Kidney epithelial cell (primary cell): Measurements from ENCODE around the gene RAD51B. TPM values are rescaled to one million over a fixed set of nuclear protein-coding genes. Genes with fewer than 3 reads are reported as not detected.

Source experiments
- DNase-seq: peaks from one replicate; pipeline ENCODE4 v3.0.0-alpha.2; 2010; ENCODE audit warnings: low read depth
- H3K27me3 ChIP-seq: 2 replicates; pipeline ENCODE4 v1.6.0; 2011; ENCODE audit warnings: low read length; ENCODE audit not compliant: control insufficient read depth, insufficient read depth
- H3K36me3 ChIP-seq: 2 replicates; pipeline ENCODE4 v1.5.1; 2011; ENCODE audit warnings: low read length; ENCODE audit not compliant: control insufficient read depth, insufficient read depth
- H3K4me3 ChIP-seq: 2 replicates; pipeline ENCODE4 v1.5.1; 2011; ENCODE audit warnings: low read depth, mild to moderate bottlenecking, control low read depth, low read length
- CTCF ChIP-seq: IDR thresholded peaks from 2 replicates; pipeline ENCODE4 v1.5.1; 2011; ENCODE audit warnings: mild to moderate bottlenecking, moderate library complexity, low read length, control low read depth, inconsistent platforms; ENCODE audit not compliant: insufficient read depth, poor library complexity, severe bottlenecking
- total RNA-seq: library from RNA; depleted of rRNA; stranded (reverse); fragments of >200 nt; gene quantifications from 2 replicates; pipeline ENCODE4 v1.2.3, GENCODE V29; 2015

The RAD51B gene
- total RNA-seq, 1 donor from 2014 or later: 9.5 TPM

GRCh38 chr14:68741839-68742470 is 922.4 kb downstream of the RAD51B start:
- no peaks in the 10 kb centered on the region for H3K36me3 ChIP-seq
- H3K4me3 ChIP-seq: no peak overlapping the region
- H3K27me3 ChIP-seq: no peaks in the 10 kb centered on the region
- no peak for DNase-seq
- TF ChIP-seq CTCF: no peak

DNA sequence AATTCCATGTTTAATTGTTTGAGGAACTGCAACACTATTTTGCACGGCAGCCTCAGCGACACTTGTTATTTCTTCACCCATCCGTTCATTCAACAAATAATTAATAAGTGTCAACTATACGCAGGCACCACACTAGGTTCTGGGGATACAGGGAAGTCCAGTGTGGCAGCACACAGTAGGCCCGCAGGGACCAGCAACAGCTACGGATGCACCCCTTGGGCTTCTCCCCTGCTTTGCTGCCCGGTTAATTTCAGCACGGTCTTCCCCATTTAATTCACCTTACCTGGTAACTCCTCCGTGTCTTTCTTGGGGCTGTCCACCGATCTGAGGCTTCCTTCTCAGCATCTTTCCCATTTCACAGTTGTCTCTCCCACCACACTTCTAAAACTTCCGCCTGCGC is 925.0 kb downstream of the RAD51B start:
- Histone ChIP-seq H3K27me3 (no peaks in the 10 kb centered on the region), H3K36me3 (no peaks in the 10 kb centered on the region), H3K4me3 (no peak overlapping the region)
- no peak for DNase-seq
- TF ChIP-seq CTCF: no peak

DNA sequence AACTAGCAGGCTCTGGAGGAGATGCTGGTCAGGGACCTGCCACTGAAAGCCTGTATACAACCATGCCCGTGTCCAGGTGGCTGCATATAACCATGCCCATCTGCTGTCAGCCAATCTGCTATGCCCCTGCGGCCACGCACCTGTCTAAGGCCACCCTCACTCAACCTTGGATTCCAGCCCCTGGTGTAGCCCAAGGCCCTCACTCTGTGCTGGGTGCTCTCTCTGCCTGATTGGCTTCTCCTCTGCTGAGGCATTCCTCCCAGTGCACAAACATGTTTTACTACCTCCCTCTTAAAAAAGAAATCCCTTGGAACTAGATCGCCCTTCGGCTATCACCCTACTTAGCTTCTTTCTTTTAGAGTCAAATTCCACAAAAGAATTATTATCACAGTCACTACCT is 927.8 kb downstream of the RAD51B start:
- no peak overlapping the region for H3K4me3 ChIP-seq
- DNase-seq: no peak
- H3K27me3 ChIP-seq: no peaks in the 10 kb centered on the region
- H3K36me3 ChIP-seq: no peaks in the 10 kb centered on the region
- no peak for TF ChIP-seq CTCF

DNA sequence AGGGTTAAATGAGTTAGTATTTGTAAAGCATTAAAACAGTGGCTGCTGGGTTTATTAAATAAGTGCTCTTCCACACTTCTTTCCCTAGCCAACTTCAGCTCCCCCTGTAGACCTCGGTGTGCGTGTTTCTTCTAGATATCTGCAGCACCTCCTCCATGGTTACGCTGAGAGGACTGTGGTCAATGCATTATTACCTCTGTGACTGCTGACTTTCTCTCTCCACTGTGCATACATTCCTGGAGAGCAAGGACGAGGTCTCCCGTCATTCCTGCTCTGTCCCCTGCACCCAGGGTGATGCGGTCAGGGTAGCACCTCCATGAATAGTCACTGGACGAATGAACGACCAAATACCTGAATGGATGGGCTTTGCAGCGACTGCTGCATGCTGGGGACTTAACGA is 928.7 kb downstream of the RAD51B start:
- Histone ChIP-seq H3K4me3 (no peak overlapping the region), H3K27me3 (no peaks in the 10 kb centered on the region), H3K36me3 (no peaks in the 10 kb centered on the region)
- DNase-seq: no peak
- TF ChIP-seq CTCF: no peak

GRCh38 chr14:68748691-68749090 is 929.1 kb downstream of the RAD51B start:
- Histone ChIP-seq H3K36me3 (no peaks in the 10 kb centered on the region), H3K4me3 (no peak overlapping the region), H3K27me3 (no peaks in the 10 kb centered on the region)
- no peak for DNase-seq
- no peak for TF ChIP-seq CTCF
